ENCODE results near the gene EXOC6.
"Not testable (repeated sequence)": the region's sequence is repeated elsewhere in the genome, so short reads cannot be mapped to it uniquely, and the experiment has no call there.

EXOC6 gene

GRCh38 chr10:92946491-92946890, 98.2 kb downstream of the EXOC6 start:
- no peak for DNase-seq

- DNase-seq, result not testable (repeated sequence)
Observed at GRCh38 chr10:92952573-92952972, 104.3 kb downstream of the EXOC6 start.

- DNase-seq, result no peak
Observed at GRCh38 chr10:92957223-92958010, 109.1 kb downstream of the EXOC6 start.

- DNase-seq, result no peak
Observed at GRCh38 chr10:92961638-92962037, 113.3 kb downstream of the EXOC6 start.

- no peak for DNase-seq
Observed at GRCh38 chr10:92965314-92965713, 117.0 kb downstream of the EXOC6 start.

- DNase-seq, result no peak
Observed at GRCh38 chr10:92967641-92968040, 119.3 kb downstream of the EXOC6 start.

GRCh38 chr10:92969151-92969550, 120.8 kb downstream of the EXOC6 start:
- no peak for DNase-seq

GRCh38 chr10:92970301-92971070, 122.2 kb downstream of the EXOC6 start:
- no peak for DNase-seq

- DNase-seq, result no peak
Observed at GRCh38 chr10:92972066-92972870, 123.9 kb downstream of the EXOC6 start.

GRCh38 chr10:92972886-92973285, 124.6 kb downstream of the EXOC6 start:
- DNase-seq, result no peak

GRCh38 chr10:92976278-92976677, 128.0 kb downstream of the EXOC6 start:
- not testable (repeated sequence) for DNase-seq

- DNase-seq, result no peak
Observed at GRCh38 chr10:92989250-92989649, 140.9 kb downstream of the EXOC6 start.

- no peak for DNase-seq
Observed at GRCh38 chr10:92990615-92991014, 142.3 kb downstream of the EXOC6 start.

- DNase-seq, result no peak
Observed at GRCh38 chr10:92991513-92991912, 143.2 kb downstream of the EXOC6 start.

- no peak for DNase-seq
Observed at GRCh38 chr10:92993699-92994272, 145.5 kb downstream of the EXOC6 start.

GRCh38 chr10:92995509-92995908, 147.2 kb downstream of the EXOC6 start:
- DNase-seq, result no peak

- no peak for DNase-seq
Observed at GRCh38 chr10:92997620-92998019, 149.3 kb downstream of the EXOC6 start.

- no peak for DNase-seq
Observed at GRCh38 chr10:92999191-92999590, 150.9 kb downstream of the EXOC6 start.

- DNase-seq, result no peak
Observed at GRCh38 chr10:93006435-93007039, 158.2 kb downstream of the EXOC6 start.

- no peak for DNase-seq
Observed at GRCh38 chr10:93015722-93016121, 167.4 kb downstream of the EXOC6 start.

GRCh38 chr10:93023013-93023650, 174.8 kb downstream of the EXOC6 start:
- no peak for DNase-seq

GRCh38 chr10:93026072-93026471, 177.8 kb downstream of the EXOC6 start:
- no peak for DNase-seq

Data from femur (tissue), 1 donor.